Kidney tubule cell (primary cell): ENCODE measurements around the gene RBMS1.

Experiments used
- DNase-seq: peaks from one replicate; pipeline ENCODE4 v3.0.0-alpha.2; 2018; ENCODE audit warnings: low spot score

The RBMS1 gene

DNA sequence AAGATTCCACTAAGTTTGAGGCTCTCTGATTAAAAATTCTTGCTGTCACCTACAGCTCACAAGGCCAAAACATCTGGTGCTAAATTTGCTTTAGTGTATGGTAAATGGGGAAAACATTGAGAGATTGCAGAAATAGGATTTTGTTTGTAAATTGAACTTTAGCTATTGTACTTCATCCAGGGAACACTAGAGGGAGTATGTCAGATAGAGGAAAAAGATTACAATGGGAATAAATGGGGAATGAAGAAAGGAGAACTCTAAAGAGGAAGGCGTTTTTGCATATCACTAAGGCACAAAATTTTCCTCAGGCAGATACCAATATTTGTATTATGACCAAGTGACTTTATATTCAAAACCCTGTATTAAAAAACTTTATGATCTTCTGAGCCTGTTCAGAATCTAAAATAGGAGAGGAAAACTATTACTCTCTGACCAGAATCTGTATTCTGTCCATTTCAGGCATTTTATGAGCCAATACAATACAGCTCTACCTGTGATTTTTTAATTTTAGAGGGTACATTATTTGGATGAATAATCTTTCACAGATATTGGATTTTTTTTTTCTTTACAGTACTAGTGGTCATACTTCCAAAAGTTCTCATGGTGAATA, 241.2 kb downstream of the RBMS1 start:
- DNase-seq = peak; percentile 64

GRCh38 chr2:160251569-160251968, 242.0 kb downstream of the RBMS1 start:
- DNase-seq = no peak

DNA sequence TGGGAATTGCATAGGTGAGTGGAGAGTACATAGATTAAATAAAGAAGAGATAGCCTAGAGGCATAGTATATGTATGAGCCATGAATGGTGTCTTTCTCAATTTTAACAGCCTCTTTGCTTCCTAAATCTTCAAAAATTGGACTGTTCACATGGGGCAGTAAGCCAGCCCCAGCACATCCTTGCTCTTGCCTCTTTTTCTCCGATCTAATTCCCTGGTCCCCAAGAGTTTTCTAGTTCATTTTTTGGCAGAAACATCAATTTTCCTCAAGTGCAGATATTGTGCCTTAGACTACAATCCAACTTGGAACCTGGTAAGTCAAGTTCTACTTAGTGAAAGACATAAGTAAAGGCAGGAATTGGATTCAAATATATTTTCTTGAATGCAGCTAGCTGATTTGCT, 243.7 kb downstream of the RBMS1 start:
- DNase-seq = no peak

GRCh38 chr2:160247296-160248035, 246.1 kb downstream of the RBMS1 start:
- no peak for DNase-seq

- peak; percentile 60 for DNase-seq
Observed at GRCh38 chr2:160246356-160246755, 247.3 kb downstream of the RBMS1 start.

GRCh38 chr2:160245614-160246155, 247.9 kb downstream of the RBMS1 start:
- peak; percentile 63 for DNase-seq

GRCh38 chr2:160242893-160243564, 250.6 kb downstream of the RBMS1 start:
- no peak for DNase-seq

- peak; percentile 93 for DNase-seq
Observed at GRCh38 chr2:160241251-160242137, 252.1 kb downstream of the RBMS1 start.

GRCh38 chr2:160239436-160239835, 254.2 kb downstream of the RBMS1 start:
- DNase-seq = no peak

- DNase-seq = peak; percentile 31
Observed at GRCh38 chr2:160238392-160238791, 255.2 kb downstream of the RBMS1 start.

- peak; percentile 21 for DNase-seq
Observed at GRCh38 chr2:160232905-160233475, 260.6 kb downstream of the RBMS1 start.

DNA sequence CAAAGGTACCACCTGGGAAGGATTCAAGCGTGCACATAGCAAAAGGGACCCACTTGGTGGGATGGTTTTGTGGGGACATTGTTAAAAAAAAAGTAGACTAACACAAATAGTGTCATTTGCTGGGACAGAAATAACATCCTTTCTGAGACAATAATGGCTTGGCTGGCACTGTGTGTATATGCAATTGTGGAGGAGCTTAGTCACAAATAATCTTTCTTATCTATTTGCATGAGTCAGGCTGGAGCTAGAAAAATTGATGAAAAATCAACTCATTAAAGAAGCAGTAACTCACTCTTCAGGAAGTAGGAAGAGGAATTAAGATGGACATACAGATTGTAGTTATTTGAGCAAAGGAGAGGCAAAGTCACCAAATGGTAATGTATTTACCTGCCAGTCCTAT, 264.0 kb downstream of the RBMS1 start:
- peak; percentile 82 for DNase-seq

GRCh38 chr2:160228141-160228917, 265.3 kb downstream of the RBMS1 start:
- DNase-seq = peak; percentile 95

DNA sequence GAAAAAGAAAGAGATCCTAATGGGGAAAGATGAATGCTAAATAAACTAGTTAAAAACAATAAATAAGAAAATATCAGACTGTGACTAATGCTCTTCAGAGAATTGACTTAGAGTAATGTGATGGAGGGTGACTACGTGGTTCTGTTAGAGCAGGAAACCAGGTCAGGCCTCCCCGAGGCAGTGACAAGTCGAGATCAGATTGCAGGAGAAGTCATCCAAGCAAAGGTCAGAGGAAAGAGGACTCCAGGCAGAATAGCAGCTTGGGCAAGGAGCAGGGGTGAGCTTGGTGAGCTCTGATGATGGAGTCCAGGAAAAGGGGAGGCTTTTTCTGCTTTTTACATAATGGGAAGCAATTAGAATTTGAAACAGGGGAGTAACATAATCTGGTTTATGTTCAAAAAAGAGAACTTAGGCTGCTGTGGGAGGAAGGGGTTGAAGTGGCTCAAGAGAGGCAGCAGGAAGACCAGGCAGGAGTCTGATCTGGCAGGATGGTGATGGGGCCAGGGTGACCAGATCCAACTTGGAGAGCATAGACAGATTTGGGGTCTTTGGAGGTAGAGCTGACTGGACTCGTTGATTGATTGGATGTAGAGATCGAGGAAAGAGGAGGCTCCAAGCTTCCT, 266.2 kb downstream of the RBMS1 start:
- peak; percentile 93 for DNase-seq

GRCh38 chr2:160226367-160226766, 267.2 kb downstream of the RBMS1 start:
- no peak for DNase-seq

- DNase-seq = no peak
Observed at GRCh38 chr2:160225722-160226121, 267.9 kb downstream of the RBMS1 start.

DNA sequence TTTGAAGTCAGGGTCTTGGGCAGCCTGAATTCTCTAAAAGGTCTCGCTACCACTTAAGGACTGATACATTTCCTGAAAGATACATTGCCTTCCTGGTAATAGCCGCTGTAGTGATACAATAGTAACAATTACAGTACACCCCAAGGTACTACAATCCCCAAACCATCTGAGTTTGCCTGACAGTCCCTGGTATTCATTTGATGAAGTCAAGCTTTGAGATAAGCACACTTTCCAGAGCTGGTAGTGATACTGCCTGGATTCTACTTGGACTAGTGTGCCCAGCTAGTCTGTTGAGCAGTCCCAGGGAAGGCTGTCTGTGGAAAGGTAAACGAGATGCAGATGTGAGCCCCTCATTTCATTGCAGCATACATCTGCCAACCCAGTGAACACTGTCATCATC, 269.1 kb downstream of the RBMS1 start:
- DNase-seq = no peak

DNA sequence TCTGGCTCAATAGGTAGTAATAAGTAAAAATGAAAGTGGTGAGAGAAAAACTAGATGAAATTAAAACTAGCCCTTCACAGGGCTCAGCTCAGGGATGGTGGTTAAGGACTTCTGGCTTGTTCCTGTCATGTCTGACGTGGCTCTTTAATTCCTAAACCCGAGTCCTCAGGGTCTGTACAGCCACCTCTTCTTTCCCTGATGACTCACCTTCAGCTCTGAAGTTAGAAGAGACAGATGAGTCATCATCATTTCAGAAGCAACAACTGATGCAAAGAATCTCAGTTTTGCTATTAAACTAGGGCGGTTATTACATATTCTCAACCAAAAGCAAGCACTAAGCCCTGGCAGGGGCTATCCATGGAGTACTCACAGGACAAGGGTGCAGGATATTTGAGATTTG, 269.5 kb downstream of the RBMS1 start:
- peak; percentile 99 for DNase-seq

GRCh38 chr2:160223560-160223959, 270.0 kb downstream of the RBMS1 start:
- DNase-seq = peak; percentile 68

- DNase-seq = peak; percentile 16
Observed at GRCh38 chr2:160222546-160223283, 270.9 kb downstream of the RBMS1 start.
